ENCODE results near the gene USP35.
A peak's percentile ranks its signal among the peaks of the same experiment; 100 is the strongest.

The USP35 gene

DNA sequence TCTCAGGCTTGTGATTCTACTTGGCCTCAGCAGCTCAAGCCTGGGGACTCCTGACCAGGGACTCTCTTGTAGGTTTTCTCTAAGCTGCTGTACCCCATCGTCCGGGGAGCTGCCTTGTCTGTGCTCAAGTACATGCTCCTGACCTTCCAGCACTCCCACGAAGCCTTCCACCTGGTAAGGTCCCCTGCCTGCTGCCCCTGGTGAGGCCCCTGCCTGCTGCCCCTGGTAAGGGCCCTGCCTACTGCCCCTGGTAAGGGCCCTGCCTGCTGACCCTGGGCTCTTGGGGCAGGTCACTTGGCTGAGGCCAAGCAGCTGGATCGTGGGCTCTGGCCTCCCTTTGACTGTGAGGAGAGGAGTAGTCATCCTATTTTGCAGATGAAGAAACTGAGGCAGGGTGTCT, 11.3 kb downstream of the USP35 start:
- no peak for DNase-seq

DNA sequence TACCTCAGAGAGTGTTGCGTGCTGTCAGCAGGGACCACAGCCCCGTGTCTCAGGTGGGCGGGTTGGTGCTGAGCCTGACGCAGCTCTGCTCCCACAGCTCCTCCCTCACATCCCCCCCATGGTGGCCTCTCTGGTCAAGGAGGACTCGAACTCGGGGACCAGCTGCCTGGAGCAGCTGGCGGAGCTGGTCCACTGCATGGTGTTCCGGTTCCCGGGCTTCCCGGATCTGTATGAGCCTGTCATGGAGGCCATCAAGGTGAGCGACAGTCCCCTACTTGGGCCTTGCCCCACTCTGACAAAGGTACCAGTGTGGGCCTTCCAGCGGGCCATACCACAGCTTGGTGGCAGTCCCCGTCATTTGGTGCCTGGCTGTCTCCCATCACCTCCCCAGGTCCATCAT, 11.8 kb downstream of the USP35 start:
- no peak for DNase-seq

GRCh38 chr11:78201096-78201818, 12.5 kb downstream of the USP35 start:
- no peak for DNase-seq

DNA sequence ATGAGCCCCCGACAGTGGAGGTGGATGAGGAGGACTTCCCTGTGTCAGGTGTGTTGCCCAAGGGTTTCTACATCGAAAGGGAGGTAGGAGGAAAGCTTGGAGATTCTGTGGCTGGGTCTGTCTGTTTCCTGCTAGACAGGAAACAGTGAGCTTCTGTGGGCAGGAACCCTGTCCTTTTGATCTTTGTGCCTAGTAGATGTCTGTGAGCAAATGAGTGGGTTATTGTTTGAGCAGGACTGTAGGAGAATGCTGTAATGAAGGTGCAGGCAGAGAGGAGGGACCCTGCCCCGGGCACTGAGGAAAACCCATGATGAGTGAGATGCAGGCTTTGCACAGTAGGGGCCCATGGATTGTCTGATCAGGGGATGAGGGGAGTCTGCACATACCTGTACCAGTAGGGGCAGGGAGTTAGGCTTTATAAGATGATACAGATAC, 14.0 kb downstream of the USP35 start:
- DNase-seq = peak; percentile 64

GRCh38 chr11:78203184-78203583, 14.5 kb downstream of the USP35 start:
- DNase-seq = peak; percentile 57

GRCh38 chr11:78205256-78205655, 16.5 kb downstream of the USP35 start:
- no peak for DNase-seq

GRCh38 chr11:78205691-78206090, 17.0 kb downstream of the USP35 start:
- DNase-seq = no peak

DNA sequence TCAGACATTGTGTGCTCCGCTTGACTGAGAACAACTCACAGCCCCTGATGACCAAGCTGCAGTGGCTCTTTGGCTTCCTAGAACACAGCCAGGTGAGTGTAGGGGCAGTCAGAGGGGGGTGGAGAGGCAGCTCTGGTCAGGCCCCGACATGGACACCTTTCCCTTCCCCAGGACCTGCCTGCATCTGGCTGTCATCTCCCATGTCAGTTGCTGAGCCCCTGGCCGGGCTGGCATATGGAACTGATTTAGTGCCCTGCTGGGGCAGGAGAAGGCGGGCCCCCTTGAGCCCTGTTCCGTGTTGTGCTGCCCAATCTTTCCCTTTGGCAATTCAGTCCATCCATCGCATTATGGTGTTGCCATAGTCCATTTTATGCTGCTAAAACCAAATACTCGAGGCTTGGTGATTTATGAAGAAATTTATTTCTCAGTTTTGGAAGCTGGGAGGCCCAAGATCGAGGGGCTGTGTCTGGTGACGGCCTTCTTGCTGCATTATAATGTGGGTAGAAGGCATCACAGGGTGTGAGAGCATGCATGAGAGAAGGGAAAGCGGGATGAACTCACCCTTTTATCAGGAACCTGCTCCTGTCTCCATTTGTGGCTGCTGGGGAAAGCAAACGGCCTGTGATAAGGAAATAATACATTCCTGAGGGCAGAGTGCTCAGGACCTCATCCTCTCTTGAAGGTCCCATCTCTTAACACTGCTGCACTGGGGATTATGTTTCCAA, 19.0 kb downstream of the USP35 start:
- DNase-seq = no peak

DNA sequence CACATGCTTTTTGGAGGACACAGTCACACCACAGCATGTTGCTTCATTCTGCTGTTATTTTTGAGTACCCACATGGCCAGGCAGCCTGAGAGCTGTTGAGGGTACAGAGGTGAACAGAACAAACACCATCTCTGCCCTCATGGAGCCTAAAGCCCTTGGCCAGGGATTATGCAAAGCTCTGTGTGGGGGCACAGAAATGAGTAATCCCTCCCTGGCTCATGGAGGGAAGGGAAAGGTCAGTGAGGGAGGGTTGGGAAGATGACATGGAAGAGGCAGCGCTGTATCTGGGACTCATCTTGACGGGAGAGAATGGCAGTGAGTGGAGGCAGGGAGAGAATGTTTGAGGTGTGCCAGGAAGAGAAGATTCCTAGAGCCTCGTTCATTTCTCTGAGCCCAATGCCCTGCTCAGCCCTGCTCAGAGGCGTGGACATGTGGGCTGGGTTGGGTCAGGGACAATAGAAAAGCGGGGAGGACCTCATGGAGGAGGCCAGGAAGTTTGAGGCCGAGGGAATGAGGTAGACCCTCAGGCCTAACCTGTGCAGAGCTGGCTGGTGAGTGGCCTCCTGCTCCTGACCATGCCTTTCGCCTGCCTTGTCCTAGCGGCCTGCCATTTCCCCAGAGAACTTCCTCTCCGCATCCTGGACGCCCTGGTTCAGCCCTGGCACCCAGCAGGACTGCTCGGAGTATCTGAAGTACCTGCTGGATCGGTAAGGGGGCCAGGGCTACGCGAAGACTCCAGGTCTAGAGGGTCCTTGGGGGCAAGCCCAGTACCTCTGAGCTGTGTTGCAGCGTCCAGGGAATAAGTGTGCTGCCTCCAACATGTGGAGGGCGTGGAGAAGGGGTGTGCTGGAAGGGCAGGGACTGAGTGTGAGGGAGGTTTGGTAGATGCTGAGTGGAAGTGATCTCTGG, 19.8 kb downstream of the USP35 start:
- no peak for DNase-seq

DNA sequence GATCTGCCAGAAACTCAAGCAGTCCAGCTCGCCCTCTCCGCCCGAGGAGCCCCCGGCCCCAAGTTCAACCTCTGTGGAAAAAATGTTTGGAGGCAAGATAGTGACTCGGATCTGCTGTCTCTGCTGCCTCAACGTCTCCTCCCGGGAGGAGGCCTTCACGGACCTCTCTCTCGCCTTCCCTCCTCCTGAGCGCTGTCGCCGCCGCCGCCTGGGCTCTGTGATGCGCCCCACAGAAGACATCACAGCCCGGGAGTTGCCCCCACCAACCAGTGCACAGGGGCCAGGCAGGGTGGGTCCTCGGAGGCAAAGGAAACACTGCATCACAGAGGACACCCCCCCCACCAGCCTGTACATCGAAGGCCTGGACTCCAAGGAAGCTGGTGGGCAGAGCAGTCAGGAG, 20.8 kb downstream of the USP35 start:
- DNase-seq = no peak

GRCh38 chr11:78210000-78210608, 21.4 kb downstream of the USP35 start:
- DNase-seq = no peak

GRCh38 chr11:78211565-78211964, 22.8 kb downstream of the USP35 start:
- DNase-seq = no peak

DNA sequence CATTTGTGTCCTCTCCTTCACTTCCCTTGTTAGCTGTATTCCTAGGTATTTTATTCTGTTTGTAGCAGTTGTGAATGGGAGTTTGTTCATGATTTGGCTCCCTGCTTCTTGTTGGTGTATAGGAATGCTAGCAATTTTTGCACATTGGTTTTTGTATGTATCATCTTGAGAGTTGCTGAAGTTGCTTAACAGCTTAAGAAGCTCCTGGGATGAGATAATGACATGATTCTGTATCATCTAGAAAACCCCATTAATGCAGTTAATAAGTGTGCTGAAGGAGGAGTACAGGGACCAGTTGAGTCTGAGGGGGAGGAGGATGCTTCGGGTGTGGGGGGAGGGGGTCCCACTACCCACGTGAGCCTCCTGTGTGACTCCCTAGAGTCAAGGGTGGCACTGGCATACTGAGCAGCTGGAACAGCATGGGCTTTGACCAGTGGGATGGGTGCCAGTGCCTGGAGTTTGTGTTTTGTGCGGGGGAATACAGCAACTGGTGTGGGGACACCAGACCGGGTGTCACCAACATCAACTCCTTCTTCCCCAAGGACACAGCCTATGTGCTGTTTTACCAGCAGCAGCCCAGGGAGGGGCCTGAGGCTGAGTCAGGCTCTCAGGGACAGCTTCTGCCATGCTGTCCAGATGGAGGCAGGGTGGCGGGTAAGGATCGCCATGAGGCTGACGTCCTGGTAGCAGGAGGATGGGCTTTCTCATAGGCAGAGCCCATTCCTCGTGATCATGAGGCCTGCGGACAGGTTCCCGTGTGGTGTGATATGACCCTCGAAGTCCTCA, 24.1 kb downstream of the USP35 start:
- no peak for DNase-seq

GRCh38 chr11:78213526-78214330, 25.0 kb downstream of the USP35 start:
- DNase-seq = no peak

DNA sequence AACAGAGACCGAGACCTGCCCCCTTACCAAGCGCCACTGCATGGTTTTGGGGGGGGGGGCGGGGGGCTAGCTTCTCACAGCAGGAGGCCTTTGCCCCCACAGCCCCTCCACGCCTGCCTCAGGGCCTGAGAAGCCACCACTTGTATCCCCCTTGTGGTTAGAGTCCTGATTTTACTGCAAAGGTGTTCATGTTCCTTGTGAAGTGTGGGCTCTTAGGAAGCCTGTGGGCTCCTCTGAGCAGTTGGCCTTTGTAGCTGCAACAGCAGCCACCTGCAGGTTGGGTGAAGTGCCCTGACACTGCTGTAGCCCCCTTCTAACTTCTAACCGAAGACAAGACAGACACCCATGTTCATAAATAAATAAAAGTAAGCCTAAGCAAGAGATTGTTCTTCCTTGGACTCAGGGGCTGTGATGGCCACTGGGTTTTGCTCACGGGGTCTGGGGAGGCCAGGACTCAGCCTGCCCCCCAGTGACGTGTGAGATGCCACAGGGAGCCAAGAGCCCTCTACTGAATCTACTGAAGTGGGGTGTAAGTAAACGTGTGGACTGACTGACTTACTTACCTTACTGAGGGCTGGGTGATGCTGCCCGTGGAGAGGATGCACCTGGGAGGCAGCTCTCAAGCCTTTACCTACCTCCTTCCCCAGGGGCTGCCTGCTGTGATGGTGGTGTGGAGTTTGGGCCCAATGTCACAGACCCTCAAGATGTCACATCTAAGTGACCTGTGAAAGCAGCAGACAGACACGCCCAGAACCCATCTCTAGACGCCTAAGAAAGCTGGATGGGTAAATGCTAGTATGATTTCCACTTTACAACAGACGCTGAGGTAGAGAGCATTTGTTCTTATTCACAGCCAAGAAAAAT, 25.8 kb downstream of the USP35 start:
- no peak for DNase-seq

GRCh38 chr11:78216021-78216420, 27.3 kb downstream of the USP35 start:
- DNase-seq = no peak

DNA sequence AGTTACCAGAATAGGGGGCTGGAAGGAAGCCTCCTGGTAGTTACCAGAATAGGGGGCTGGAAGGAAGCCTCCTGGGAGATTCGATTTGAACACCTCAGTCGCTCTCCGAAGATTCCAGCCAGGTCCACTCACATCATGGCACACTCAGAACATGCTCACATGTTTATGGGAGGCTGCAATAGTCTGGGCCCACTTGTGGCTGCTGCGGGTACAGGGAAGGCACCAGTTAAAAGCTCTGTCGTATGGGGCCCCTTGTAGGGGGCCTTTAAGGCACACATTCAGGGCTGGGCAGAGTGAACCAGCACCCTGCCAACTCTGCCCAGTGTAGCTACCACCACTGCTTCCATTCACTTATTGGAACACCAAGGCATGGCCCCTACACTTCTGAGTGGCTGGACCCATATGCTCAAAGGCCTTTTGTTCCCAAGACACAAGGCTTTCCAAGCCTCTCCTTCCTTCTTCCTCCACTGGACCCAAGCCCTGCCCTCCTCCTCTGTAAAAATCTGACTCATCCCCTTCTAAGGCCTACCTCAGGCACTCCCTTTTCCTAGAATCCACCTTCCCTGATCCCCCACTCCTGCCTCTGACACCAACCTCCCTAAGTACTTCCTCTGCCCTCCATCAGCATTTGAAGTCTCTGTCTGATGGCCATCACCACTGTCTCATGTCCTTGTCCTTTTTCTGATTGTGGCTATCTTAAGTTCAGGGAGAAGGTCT, 28.0 kb downstream of the USP35 start:
- no peak for DNase-seq

DNA sequence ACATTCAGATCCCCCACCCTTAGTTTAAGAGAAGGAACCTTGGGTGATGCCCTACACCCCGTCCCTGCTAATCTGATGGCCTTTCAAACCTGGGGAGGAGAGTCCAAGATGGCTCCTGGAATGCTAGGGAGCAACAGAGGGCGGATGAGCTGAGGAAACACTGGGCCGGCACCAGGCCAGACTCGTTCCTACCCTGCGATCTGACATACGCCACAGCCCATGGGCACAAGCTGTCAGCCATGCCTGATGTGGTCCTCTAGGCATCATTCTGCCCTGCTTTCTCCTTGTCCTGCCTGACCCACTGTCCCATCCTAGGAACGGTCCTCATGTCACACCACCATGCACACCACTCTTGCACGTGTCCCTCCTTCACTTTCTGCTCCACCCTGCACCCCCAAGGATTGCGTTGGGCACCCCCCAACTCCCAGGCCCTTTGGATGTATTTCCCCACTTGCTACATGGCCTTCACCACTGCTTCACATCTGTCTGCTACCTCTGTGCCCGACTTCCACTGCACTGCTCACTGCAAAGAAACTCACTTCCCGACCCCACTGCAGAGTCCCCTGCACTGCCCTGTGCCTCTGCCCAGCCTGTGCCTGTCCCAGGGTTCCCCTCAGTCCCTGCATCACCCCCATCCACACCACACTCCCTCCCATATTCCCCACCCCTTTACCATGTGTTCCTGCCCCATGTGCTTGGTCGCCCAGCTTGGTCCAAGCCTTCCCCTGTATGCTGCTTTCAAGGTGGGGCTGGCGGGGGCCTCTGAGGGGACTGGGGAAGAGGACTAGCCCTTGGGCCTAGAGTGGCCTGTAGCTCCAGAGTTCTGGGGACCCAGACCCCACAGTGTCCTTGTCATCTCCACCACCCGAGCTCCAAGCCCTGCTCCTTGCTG, 29.2 kb downstream of the USP35 start:
- no peak for DNase-seq

All from activated CD4-positive, alpha-beta T cell treated with anti-CD3 and anti-CD28 coated beads, Interleukin-2, amount 50 U/mL, for 1 hour (primary cell).